GM06990 (cell line): ENCODE measurements around the gene SBF2.
A peak's percentile ranks its signal among the peaks of the same experiment; 100 is the strongest.

Experiments
- DNase-seq: peaks from one replicate; pipeline ENCODE4 v3.0.0-alpha.2; 2011; ENCODE audit not compliant: insufficient read length; ENCODE audit errors: extremely low read depth
- H3K27me3 ChIP-seq: replicated peaks from 2 replicates; pipeline ENCODE4 v1.6.0; 2011; ENCODE audit warnings: low read length; ENCODE audit not compliant: control insufficient read depth, insufficient read depth
- H3K36me3 ChIP-seq: 2 replicates; pipeline ENCODE4 v1.5.1; 2011; ENCODE audit warnings: low read length; ENCODE audit not compliant: control insufficient read depth, insufficient read depth
- H3K4me3 ChIP-seq: replicated peaks from 2 replicates; pipeline ENCODE4 v1.5.1; 2011; ENCODE audit warnings: low read depth, mild to moderate bottlenecking, control low read depth, low read length
- CTCF ChIP-seq: IDR thresholded peaks from 2 replicates; pipeline ENCODE4 v1.5.1; 2011; ENCODE audit warnings: low read length, control low read depth, mild to moderate bottlenecking, inconsistent platforms; ENCODE audit not compliant: insufficient read depth, poor library complexity, severe bottlenecking

The SBF2 gene

GRCh38 chr11:10324474-10324873, 30.5 kb upstream of the SBF2 start:
- Histone ChIP-seq H3K27me3 (no peaks in the 10 kb centered on the region; the same call in 1 of the 2 replicates), H3K4me3 (no peak overlapping the region), H3K36me3 (no peaks in the 10 kb centered on the region)
- DNase-seq: no peak
- no peak for TF ChIP-seq CTCF

- Histone ChIP-seq H3K36me3 (no peaks in the 10 kb centered on the region), H3K4me3 (no peak overlapping the region), H3K27me3 (no peaks in the 10 kb centered on the region; the same call in 1 of the 2 replicates)
- no peak for DNase-seq
- no peak for TF ChIP-seq CTCF
Measured at GRCh38 chr11:10323793-10324170, 29.8 kb upstream of the SBF2 start.

GRCh38 chr11:10322830-10323792, 29.1 kb upstream of the SBF2 start:
- DNase-seq: peak; percentile 42
- TF ChIP-seq CTCF: peak; percentile 41
- no peaks in the 10 kb centered on the region; the same call in 1 of the 2 replicates for H3K27me3 ChIP-seq
- no peak overlapping the region for H3K4me3 ChIP-seq
- no peaks in the 10 kb centered on the region for H3K36me3 ChIP-seq

GRCh38 chr11:10322401-10322800, 28.4 kb upstream of the SBF2 start:
- Histone ChIP-seq H3K4me3 (no peak overlapping the region), H3K36me3 (no peaks in the 10 kb centered on the region), H3K27me3 (no peaks in the 10 kb centered on the region; the same call in 1 of the 2 replicates)
- no peak for TF ChIP-seq CTCF
- DNase-seq: no peak

GRCh38 chr11:10320736-10321465, 26.9 kb upstream of the SBF2 start:
- no peak for DNase-seq
- Histone ChIP-seq H3K4me3 (no peak overlapping the region), H3K36me3 (no peaks in the 10 kb centered on the region), H3K27me3 (no peaks in the 10 kb centered on the region; the same call in 1 of the 2 replicates)
- TF ChIP-seq CTCF: no peak
